ENCODE data around the gene MAP2K1. TPM values are rescaled to one million over a fixed set of nuclear protein-coding genes. Genes with fewer than 3 reads are reported as not detected.
"Not testable (repeated sequence)": the region's sequence is repeated elsewhere in the genome, so short reads cannot be mapped to it uniquely, and the experiment has no call there.

Gene MAP2K1
- polyA plus RNA-seq, 1 donor (not counting 4 experiments of a cell fraction or from before 2014, with no cell fraction given), result 73.8 TPM

DNA sequence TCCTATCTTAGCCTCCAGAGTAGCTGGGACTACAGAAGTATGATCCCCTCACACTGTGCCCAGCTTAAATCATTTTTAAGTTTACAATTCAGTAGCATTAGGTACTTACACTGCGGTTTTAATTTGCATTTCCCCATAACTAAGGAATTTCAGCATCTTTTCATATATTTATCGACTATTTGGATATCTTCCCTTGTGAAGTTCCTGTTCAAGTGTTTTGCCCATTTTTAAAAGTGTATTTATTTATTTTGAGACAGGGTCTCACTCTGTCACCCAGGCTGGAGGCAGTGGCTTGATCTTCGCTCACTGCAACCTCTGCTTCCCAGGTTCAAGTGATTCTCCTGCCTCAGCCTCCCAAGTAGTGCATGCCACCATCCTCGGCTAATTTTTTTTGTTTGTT is 12.5 kb upstream of the MAP2K1 start:
- dilution Hi-C loops (cut with MboI; ENCODE audit: extremely low pct_ligation_motif_present, low sequenced_read_pairs), result no loop called here
- TF ChIP-seq, protein P1, sequence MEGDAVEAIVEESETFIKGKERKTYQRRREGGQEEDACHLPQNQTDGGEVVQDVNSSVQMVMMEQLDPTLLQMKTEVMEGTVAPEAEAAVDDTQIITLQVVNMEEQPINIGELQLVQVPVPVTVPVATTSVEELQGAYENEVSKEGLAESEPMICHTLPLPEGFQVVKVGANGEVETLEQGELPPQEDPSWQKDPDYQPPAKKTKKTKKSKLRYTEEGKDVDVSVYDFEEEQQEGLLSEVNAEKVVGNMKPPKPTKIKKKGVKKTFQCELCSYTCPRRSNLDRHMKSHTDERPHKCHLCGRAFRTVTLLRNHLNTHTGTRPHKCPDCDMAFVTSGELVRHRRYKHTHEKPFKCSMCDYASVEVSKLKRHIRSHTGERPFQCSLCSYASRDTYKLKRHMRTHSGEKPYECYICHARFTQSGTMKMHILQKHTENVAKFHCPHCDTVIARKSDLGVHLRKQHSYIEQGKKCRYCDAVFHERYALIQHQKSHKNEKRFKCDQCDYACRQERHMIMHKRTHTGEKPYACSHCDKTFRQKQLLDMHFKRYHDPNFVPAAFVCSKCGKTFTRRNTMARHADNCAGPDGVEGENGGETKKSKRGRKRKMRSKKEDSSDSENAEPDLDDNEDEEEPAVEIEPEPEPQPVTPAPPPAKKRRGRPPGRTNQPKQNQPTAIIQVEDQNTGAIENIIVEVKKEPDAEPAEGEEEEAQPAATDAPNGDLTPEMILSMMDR (optimal IDR thresholded peaks at IDR 0.05 in 1 of 3, IDR thresholded peaks at IDR 0.05 in 1 of 3, conservative IDR thresholded peaks at IDR 0.05 in 1 of 3; ENCODE audit: extremely low read depth in 1 of 3, insufficient read depth in 2 of 3, low read length in 3 of 3), result no peak
- TF ChIP-seq EZH2 (IDR thresholded peaks at IDR 0.05; ENCODE audit: low read length), result no peak

DNA sequence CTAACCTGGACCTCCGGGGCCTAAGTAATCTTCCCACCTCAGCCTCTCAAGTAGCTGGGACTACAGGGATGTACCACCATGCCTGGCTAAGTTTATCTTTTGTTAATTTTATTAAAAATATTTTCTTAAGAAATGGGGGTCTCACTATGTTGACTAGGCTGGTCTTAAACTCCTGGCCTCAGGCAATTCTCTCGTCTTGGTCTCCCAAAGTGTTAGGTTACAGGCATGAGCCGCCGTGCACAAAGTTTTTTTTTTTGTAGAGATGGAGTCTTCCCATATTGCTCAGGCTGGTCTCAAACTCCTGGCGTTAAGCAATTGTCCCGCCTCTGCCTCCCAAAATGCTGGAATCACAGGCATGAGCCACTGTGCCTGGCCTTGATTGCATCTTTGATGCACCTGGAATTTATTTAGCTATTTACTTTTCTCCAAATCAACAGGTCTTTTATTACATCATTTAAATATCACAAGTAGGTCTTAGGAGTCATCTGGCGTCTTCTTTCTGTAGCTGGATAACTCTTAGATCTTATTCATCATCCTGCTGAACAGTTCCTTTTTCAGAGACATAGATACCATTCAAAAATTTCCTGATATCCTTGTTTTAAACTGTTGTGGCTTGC is 7.8 kb upstream of the MAP2K1 start:
- H2AFZ ChIP-seq (ENCODE audit: control insufficient read depth, low read length), result no peak overlapping the region
- H3K9me3 ChIP-seq (ENCODE audit: control insufficient read depth, low read depth, low read length), result no peaks in the 10 kb centered on the region
- no peaks in the 10 kb centered on the region for H3K79me2 ChIP-seq (ENCODE audit: control insufficient read depth, insufficient read depth, low read length)
- no peak overlapping the region for H3K9ac ChIP-seq (ENCODE audit: control insufficient read depth, extremely low read depth, insufficient read depth, low read length)
- dilution Hi-C loops (cut with MboI; ENCODE audit: extremely low pct_ligation_motif_present, low sequenced_read_pairs), result no loop called here
- DNase-seq (ENCODE audit: low read depth, low spot score) (no peak), FAIRE-seq (no peak)
- no peak overlapping the region for H3K4me3 ChIP-seq (ENCODE audit: control insufficient read depth in 2 of 3, extremely low read depth in 1 of 3, insufficient read depth in 2 of 3, low read depth in 1 of 3, low read length in 3 of 3)
- H4K20me1 ChIP-seq (ENCODE audit: control insufficient read depth, extremely low read depth, insufficient read depth, low read length), result no peaks in the 10 kb centered on the region
- H3K4me2 ChIP-seq (ENCODE audit: control insufficient read depth, extremely low read depth, insufficient read depth, low read depth, low read length), result no peak overlapping the region
- no peak overlapping the region for H3K27ac ChIP-seq (ENCODE audit: control insufficient read depth, insufficient read depth, low read length)
- no peaks in the 10 kb centered on the region for H3K4me1 ChIP-seq (ENCODE audit: control insufficient read depth, extremely low read depth, insufficient read depth, low read length)
- TF ChIP-seq, protein P1 (optimal IDR thresholded peaks at IDR 0.05 in 1 of 3, IDR thresholded peaks at IDR 0.05 in 1 of 3, conservative IDR thresholded peaks at IDR 0.05 in 1 of 3; ENCODE audit: extremely low read depth in 1 of 3, insufficient read depth in 2 of 3, low read length in 3 of 3), result no peak
- TF ChIP-seq EZH2 (IDR thresholded peaks at IDR 0.05; ENCODE audit: low read length), result no peak
- no peaks in the 10 kb centered on the region for H3K27me3 ChIP-seq (ENCODE audit: control insufficient read depth, extremely low read depth, insufficient read depth, low read length)
- no peaks in the 10 kb centered on the region for H3K36me3 ChIP-seq (ENCODE audit: control insufficient read depth in 2 of 2, extremely low read depth in 1 of 2, insufficient read depth in 2 of 2, low read length in 2 of 2)
- H3K9me1 ChIP-seq (ENCODE audit: control insufficient read depth, extremely low read depth, insufficient read depth, low read length), result no peaks in the 10 kb centered on the region

More for the DNA sequence above, 12.5 kb upstream of the MAP2K1 start:
- Histone ChIP-seq H3K9me1 (ENCODE audit: control insufficient read depth, extremely low read depth, insufficient read depth, low read length) (no peaks in the 10 kb centered on the region), H2AFZ (ENCODE audit: control insufficient read depth, low read length) (no peak overlapping the region), H3K27me3 (ENCODE audit: control insufficient read depth, extremely low read depth, insufficient read depth, low read length) (no peaks in the 10 kb centered on the region), H4K20me1 (ENCODE audit: control insufficient read depth, extremely low read depth, insufficient read depth, low read length) (no peaks in the 10 kb centered on the region), H3K36me3 (ENCODE audit: control insufficient read depth in 2 of 2, extremely low read depth in 1 of 2, insufficient read depth in 2 of 2, low read length in 2 of 2) (no peaks in the 10 kb centered on the region), H3K9ac (ENCODE audit: control insufficient read depth, extremely low read depth, insufficient read depth, low read length) (no peak overlapping the region), H3K4me3 (ENCODE audit: control insufficient read depth in 2 of 3, extremely low read depth in 1 of 3, insufficient read depth in 2 of 3, low read depth in 1 of 3, low read length in 3 of 3) (no peak overlapping the region), H3K4me2 (ENCODE audit: control insufficient read depth, extremely low read depth, insufficient read depth, low read depth, low read length) (no peak overlapping the region), H3K9me3 (ENCODE audit: control insufficient read depth, low read depth, low read length) (no peaks in the 10 kb centered on the region), H3K27ac (ENCODE audit: control insufficient read depth, insufficient read depth, low read length) (no peak overlapping the region), H3K4me1 (ENCODE audit: control insufficient read depth, extremely low read depth, insufficient read depth, low read length) (peaks cover 4% of the 10 kb centered on the region), H3K79me2 (ENCODE audit: control insufficient read depth, insufficient read depth, low read length) (no peaks in the 10 kb centered on the region)
- FAIRE-seq (no peak), DNase-seq (ENCODE audit: low read depth, low spot score) (no peak)

DNA sequence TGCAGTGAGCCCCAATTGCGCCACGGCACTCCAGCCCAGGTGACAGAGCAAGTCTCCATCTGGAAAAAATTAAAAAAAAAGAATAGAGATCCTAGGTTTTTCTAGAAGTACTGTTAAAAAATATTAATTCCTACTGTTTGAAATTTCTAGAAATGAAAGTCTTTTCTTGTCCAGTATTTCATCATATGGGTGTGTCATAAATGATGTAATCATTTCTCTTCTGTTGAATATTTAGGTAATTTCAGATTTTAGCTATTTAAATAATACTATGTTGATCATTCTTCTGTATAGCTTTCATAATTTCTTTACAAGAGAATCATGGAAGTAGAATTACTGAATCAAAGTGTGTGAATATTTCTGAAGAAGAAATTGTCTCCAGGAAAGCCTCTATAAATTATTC is 5.3 kb upstream of the MAP2K1 start:
- H3K4me1 ChIP-seq (ENCODE audit: control insufficient read depth, extremely low read depth, insufficient read depth, low read length); H3K4me2 ChIP-seq (ENCODE audit: control insufficient read depth, extremely low read depth, insufficient read depth, low read depth, low read length); H3K27ac ChIP-seq (ENCODE audit: control insufficient read depth, insufficient read depth, low read length); DNase-seq (ENCODE audit: low read depth, low spot score); H3K27me3 ChIP-seq (ENCODE audit: control insufficient read depth, extremely low read depth, insufficient read depth, low read length); H3K79me2 ChIP-seq (ENCODE audit: control insufficient read depth, insufficient read depth, low read length); FAIRE-seq; H3K9ac ChIP-seq (ENCODE audit: control insufficient read depth, extremely low read depth, insufficient read depth, low read length); H3K4me3 ChIP-seq (ENCODE audit: control insufficient read depth in 2 of 3, extremely low read depth in 1 of 3, insufficient read depth in 2 of 3, low read depth in 1 of 3, low read length in 3 of 3); H3K36me3 ChIP-seq (ENCODE audit: control insufficient read depth in 2 of 2, extremely low read depth in 1 of 2, insufficient read depth in 2 of 2, low read length in 2 of 2); H2AFZ ChIP-seq (ENCODE audit: control insufficient read depth, low read length); H4K20me1 ChIP-seq (ENCODE audit: control insufficient read depth, extremely low read depth, insufficient read depth, low read length); dilution Hi-C loops (cut with MboI; ENCODE audit: extremely low pct_ligation_motif_present, low sequenced_read_pairs); H3K9me3 ChIP-seq (ENCODE audit: control insufficient read depth, low read depth, low read length); H3K9me1 ChIP-seq (ENCODE audit: control insufficient read depth, extremely low read depth, insufficient read depth, low read length): not testable (repeated sequence)
